ENCODE measurements around the gene SIAE. TPM values are rescaled to one million over a fixed set of nuclear protein-coding genes. Genes with fewer than 3 reads are reported as not detected.
A peak's percentile ranks its signal among the peaks of the same experiment; 100 is the strongest.

SIAE gene
- total and polyA plus RNA-seq, 2 of the 4 experiments (the other 2 are of a cell fraction), result 4.7 to 12.0 TPM

DNA sequence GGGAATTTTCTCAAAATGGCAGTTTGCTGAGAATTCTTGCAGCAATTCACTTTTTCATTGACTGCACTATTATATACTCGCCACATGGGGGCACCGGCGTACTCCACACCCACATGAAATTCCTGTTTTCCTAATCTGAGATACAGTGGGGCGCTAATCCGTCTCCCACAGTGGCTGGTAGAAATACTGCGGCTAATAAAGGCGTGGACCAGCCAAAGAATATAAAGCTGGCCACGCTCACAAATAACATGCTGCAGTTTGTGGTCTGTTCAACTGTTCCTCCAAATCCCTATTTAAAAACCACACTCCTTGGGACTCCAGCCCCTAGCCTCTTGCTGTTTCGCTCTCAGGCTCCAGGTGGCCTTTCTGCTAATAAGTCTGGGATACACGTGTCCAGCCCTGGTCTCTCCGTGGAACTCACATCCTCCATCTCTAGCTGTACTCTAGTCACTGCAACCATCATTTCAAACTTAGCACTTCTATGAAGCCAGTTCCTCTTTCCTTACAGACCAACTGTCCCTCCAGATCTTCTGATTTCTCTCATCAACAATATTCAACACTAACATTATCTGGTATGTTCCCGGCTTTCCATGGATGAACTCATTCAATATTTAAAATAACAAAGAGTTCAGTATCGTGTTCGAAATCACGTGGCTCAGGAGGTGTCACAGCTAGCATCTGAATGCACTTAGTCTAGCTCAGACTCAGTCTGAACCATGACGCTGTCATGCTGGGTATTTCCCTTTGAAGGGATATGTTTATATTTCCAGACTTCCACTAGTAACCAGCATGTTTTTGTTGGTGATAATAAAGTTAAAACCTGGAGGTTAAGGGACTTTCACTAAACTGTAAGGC is 28.9 kb downstream of the SIAE start:
- in situ Hi-C loops (cut with MboI; ENCODE audit: low sequenced_read_pairs), result loop anchor here (10.0 to 25.0 kb wide), 2 partner anchors 190 to 943 kb away; partner anchors contain the start of gene STT3A
- no peak overlapping the region for H3K9ac ChIP-seq (ENCODE audit: low read depth, low read length)
- peak overlapping the region in 1 of 2 experiments; percentile 66; a peak in 1 of 4 replicates for H4K8ac ChIP-seq (ENCODE audit: low read depth in 2 of 2, low read length in 2 of 2)
- 15% methylated on average over 9 of the region's 16 CpGs; no CpG with 5 or more reads in 1 of the 2 experiments for WGBS, 2 experiments (ENCODE audit: extremely low coverage in 2 of 2, insufficient read length in 1 of 2)
- DNase-seq, result peak; percentile 88
- peak overlapping the region; percentile 6 for H2BK5ac ChIP-seq (ENCODE audit: low read depth, low read length, poor library complexity, severe bottlenecking)
- no peak overlapping the region for H3K18ac ChIP-seq (ENCODE audit: low read depth, low read length)
- no peaks in the 10 kb centered on the region for H3K79me1 ChIP-seq (ENCODE audit: low read depth in 1 of 2, low read length in 2 of 2)
- H4K20me1 ChIP-seq (ENCODE audit: insufficient read depth, low read length), result no peaks in the 10 kb centered on the region; the same call in 1 of the 2 replicates
- no peak overlapping the region for H3K27ac ChIP-seq (ENCODE audit: insufficient read depth, low read length)
- H3K9me3 ChIP-seq (ENCODE audit: control insufficient read depth, insufficient read depth, low read length), result no peaks in the 10 kb centered on the region
- H2BK20ac ChIP-seq (ENCODE audit: low read depth, low read length), result peak overlapping the region; percentile 17; the same call in 1 of the 2 replicates
- ChIA-PET CTCF (interaction anchor here (0.6 to 2.6 kb wide), 16 partner anchors 9 to 573 kb away, joined by 3 to 10 read pairs (median 4); no protein-coding TSS in a partner anchor), POLR2A (ENCODE audit: unreplicated experiment) (no interaction called here)
- H2BK120ac ChIP-seq (ENCODE audit: low read depth, low read length), result peak overlapping the region; percentile 35
- H2AK9ac ChIP-seq (replicated peaks; ENCODE audit: low read depth, low read length, poor library complexity), result peak overlapping the region; percentile 32
- H3K4me3 ChIP-seq (ENCODE audit: insufficient read depth, low read depth, low read length), result peak overlapping the region; percentile 0; the same call in 1 of the 2 replicates
- peak overlapping the region; percentile 50 for H3K23ac ChIP-seq (ENCODE audit: low read depth, low read length)
- H3K56ac ChIP-seq (ENCODE audit: extremely low read depth, insufficient read depth, low read length), result no peak overlapping the region; the same call in 1 of the 2 replicates
- peak overlapping the region; percentile 87 for H2AFZ ChIP-seq (replicated peaks; ENCODE audit: low read length, poor library complexity)
- peak overlapping the region; percentile 32 for H3K4me2 ChIP-seq (ENCODE audit: low read depth, low read length)
- dilution Hi-C loops (cut with HindIII; ENCODE audit: low sequenced_read_pairs, unreplicated experiment), result no loop called here
- H4K5ac ChIP-seq (ENCODE audit: low read depth, low read length), result no peak overlapping the region
- peak overlapping the region; percentile 27; the same call in 1 of the 2 replicates for H4K91ac ChIP-seq (ENCODE audit: insufficient read depth, low read depth, low read length)
- intact Hi-C loops (cut with micrococcal nuclease), result loop anchor here (1.0 to 5.0 kb wide), 4 partner anchors 119 to 308 kb away; partner anchors contain the start of gene CCDC15
- peak overlapping the region; percentile 55 for H3K14ac ChIP-seq (replicated peaks; ENCODE audit: low read depth, low read length)
- no peaks in the 10 kb centered on the region for H3K27me3 ChIP-seq (ENCODE audit: control insufficient read depth, insufficient read depth, low read length)
- H2AK5ac ChIP-seq (ENCODE audit: low read depth, low read length), result peak overlapping the region; percentile 47; the same call in 1 of the 2 replicates
- peaks cover 6% of the 10 kb centered on the region; the same call in 1 of the 2 replicates for H3K9me1 ChIP-seq (ENCODE audit: insufficient read depth, low read length)
- no TSS peak for BruUV-seq (replicated peaks)
- H3K4me1 ChIP-seq (ENCODE audit: control insufficient read depth, insufficient read depth, low read length), result peaks cover 6% of the 10 kb centered on the region
- ATAC-seq (ENCODE audit: low read depth), result peak; percentile 83
- H3K4ac ChIP-seq (ENCODE audit: low read depth, low read length), result peak overlapping the region; percentile 70
- H2BK15ac ChIP-seq (ENCODE audit: low read depth, low read length), result peak overlapping the region; percentile 13; the same call in 1 of the 3 replicates
- no peaks in the 10 kb centered on the region for H3K36me3 ChIP-seq (ENCODE audit: control insufficient read depth, insufficient read depth, low read length)
- TF ChIP-seq RAD21 (IDR thresholded peaks at IDR 0.05; ENCODE audit: low read length), result peak; percentile 82
- no peak for TF ChIP-seq RFX5 (IDR thresholded peaks at IDR 0.05; ENCODE audit: low read depth, low read length)
- no peak for TF ChIP-seq RCOR1 (IDR thresholded peaks at IDR 0.05; ENCODE audit: insufficient replicate concordance, low read length)
- peak; percentile 47; the same call in 1 of the 2 replicates for TF ChIP-seq MXI1 (IDR thresholded peaks at IDR 0.05; ENCODE audit: borderline replicate concordance, low read depth, low read length)
- TF ChIP-seq, protein P1, sequence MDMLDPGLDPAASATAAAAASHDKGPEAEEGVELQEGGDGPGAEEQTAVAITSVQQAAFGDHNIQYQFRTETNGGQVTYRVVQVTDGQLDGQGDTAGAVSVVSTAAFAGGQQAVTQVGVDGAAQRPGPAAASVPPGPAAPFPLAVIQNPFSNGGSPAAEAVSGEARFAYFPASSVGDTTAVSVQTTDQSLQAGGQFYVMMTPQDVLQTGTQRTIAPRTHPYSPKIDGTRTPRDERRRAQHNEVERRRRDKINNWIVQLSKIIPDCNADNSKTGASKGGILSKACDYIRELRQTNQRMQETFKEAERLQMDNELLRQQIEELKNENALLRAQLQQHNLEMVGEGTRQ (IDR thresholded peaks at IDR 0.05; ENCODE audit: low read depth, low read length), result peak; percentile 79
- TF ChIP-seq CEBPB (IDR thresholded peaks at IDR 0.05; ENCODE audit: low read depth, low read length), result no peak
- TF ChIP-seq, protein P2, sequence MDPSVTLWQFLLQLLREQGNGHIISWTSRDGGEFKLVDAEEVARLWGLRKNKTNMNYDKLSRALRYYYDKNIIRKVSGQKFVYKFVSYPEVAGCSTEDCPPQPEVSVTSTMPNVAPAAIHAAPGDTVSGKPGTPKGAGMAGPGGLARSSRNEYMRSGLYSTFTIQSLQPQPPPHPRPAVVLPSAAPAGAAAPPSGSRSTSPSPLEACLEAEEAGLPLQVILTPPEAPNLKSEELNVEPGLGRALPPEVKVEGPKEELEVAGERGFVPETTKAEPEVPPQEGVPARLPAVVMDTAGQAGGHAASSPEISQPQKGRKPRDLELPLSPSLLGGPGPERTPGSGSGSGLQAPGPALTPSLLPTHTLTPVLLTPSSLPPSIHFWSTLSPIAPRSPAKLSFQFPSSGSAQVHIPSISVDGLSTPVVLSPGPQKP (IDR thresholded peaks at IDR 0.05; ENCODE audit: borderline replicate concordance, low read depth, low read length), result no peak
- TF ChIP-seq CHD1 (IDR thresholded peaks at IDR 0.05; ENCODE audit: low read depth, low read length), result peak; percentile 89; the same call in 1 of the 2 replicates
- TF ChIP-seq, protein P3, sequence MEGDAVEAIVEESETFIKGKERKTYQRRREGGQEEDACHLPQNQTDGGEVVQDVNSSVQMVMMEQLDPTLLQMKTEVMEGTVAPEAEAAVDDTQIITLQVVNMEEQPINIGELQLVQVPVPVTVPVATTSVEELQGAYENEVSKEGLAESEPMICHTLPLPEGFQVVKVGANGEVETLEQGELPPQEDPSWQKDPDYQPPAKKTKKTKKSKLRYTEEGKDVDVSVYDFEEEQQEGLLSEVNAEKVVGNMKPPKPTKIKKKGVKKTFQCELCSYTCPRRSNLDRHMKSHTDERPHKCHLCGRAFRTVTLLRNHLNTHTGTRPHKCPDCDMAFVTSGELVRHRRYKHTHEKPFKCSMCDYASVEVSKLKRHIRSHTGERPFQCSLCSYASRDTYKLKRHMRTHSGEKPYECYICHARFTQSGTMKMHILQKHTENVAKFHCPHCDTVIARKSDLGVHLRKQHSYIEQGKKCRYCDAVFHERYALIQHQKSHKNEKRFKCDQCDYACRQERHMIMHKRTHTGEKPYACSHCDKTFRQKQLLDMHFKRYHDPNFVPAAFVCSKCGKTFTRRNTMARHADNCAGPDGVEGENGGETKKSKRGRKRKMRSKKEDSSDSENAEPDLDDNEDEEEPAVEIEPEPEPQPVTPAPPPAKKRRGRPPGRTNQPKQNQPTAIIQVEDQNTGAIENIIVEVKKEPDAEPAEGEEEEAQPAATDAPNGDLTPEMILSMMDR (conservative IDR thresholded peaks at IDR 0.05; ENCODE audit: low read depth, low read length), result peak; percentile 92
- TF ChIP-seq SMC3 (IDR thresholded peaks at IDR 0.05; ENCODE audit: low read depth, low read length), result peak; percentile 71
- no peak for TF ChIP-seq NFE2L2 (IDR thresholded peaks at IDR 0.05; ENCODE audit: low read depth, low read length)
- peak; percentile 66; the same call in 1 of the 2 replicates for TF ChIP-seq BHLHE40 (IDR thresholded peaks at IDR 0.05; ENCODE audit: low read depth, low read length)
